PC-3 (cell line): ENCODE measurements around the gene GALNTL6.

ENCODE experiments used
- EZH2phosphoT487 ChIP-seq: fragments of 300-600 bp; sonication (generic); IDR thresholded peaks from 2 replicates; pipeline ENCODE4 v1.6.1; 2018; ENCODE audit warnings: mild to moderate bottlenecking, antibody characterized with exemption, low read length, borderline replicate concordance
- TF ChIP-seq, protein P1 (sequence below): fragments of 300-600 bp; sonication (generic); conservative IDR thresholded peaks from 2 replicates; pipeline ENCODE4 v1.5.1; 2017; ENCODE audit warnings: antibody characterized with exemption, low read depth, mild to moderate bottlenecking, low read length

DNA sequence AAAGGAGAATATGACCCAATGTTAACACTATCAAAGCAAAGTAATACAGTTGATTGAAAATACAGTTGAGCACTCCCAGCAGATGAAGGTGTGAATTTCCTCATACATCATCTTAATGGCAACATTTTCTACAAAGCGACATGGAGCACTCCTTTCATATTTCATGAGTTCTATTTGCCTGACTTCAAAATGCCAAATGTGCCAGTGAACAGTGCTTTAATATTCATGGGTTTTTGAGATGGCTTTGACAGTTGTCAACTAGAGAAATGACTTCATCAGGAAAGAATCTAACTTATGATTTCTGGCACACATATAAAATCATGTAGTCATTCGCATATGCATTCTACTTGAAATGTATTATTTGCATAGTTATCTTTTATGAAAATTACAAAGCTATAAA, 222.4 kb downstream of the GALNTL6 start:
- TF ChIP-seq, protein P1, sequence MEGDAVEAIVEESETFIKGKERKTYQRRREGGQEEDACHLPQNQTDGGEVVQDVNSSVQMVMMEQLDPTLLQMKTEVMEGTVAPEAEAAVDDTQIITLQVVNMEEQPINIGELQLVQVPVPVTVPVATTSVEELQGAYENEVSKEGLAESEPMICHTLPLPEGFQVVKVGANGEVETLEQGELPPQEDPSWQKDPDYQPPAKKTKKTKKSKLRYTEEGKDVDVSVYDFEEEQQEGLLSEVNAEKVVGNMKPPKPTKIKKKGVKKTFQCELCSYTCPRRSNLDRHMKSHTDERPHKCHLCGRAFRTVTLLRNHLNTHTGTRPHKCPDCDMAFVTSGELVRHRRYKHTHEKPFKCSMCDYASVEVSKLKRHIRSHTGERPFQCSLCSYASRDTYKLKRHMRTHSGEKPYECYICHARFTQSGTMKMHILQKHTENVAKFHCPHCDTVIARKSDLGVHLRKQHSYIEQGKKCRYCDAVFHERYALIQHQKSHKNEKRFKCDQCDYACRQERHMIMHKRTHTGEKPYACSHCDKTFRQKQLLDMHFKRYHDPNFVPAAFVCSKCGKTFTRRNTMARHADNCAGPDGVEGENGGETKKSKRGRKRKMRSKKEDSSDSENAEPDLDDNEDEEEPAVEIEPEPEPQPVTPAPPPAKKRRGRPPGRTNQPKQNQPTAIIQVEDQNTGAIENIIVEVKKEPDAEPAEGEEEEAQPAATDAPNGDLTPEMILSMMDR = no peak
- TF ChIP-seq EZH2phosphoT487 = no peak
